Muscle of leg (tissue), 11 donors: ENCODE results near the gene CR1. TPM values are rescaled to one million over a fixed set of nuclear protein-coding genes. Genes with fewer than 3 reads are reported as not detected.
"Not testable (repeated sequence)": the region's sequence is repeated elsewhere in the genome, so short reads cannot be mapped to it uniquely, and the experiment has no call there.

Experiments used
- DNase-seq: peaks from one replicate; pipeline ENCODE4 v3.0.0; 2013
- H3K27ac ChIP-seq: one replicate; pipeline ENCODE4 v1.5.1; 2013; ENCODE audit warnings: mild to moderate bottlenecking, low read length, control low read depth
- H3K27me3 ChIP-seq: one replicate; pipeline ENCODE4 v1.6.1; 2013; ENCODE audit warnings: low read length; ENCODE audit not compliant: control insufficient read depth, insufficient read depth
- H3K36me3 ChIP-seq: one replicate; pipeline ENCODE4 v1.6.1; 2013; ENCODE audit warnings: low read length; ENCODE audit not compliant: control insufficient read depth, insufficient read depth
- H3K4me1 ChIP-seq: one replicate; pipeline ENCODE4 v1.6.1; 2013; ENCODE audit warnings: low read length; ENCODE audit not compliant: control insufficient read depth, insufficient read depth
- H3K4me3 ChIP-seq: one replicate; pipeline ENCODE4 v1.5.1; 2013; ENCODE audit warnings: low read length, control low read depth
- H3K9me3 ChIP-seq: replicated peaks from 2 replicates; pipeline ENCODE4 v1.6.1; 2013; ENCODE audit warnings: low read depth, low read length; ENCODE audit not compliant: control insufficient read depth
- WGBS: methylation state at CpG from one replicate; pipeline ENCODE4 v1.1.5; 2013; ENCODE audit warnings: missing lambda C conversion rate; ENCODE audit not compliant: insufficient coverage; 5-methylcytosine and 5-hydroxymethylcytosine counted together
- polyA plus RNA-seq, 8 donors: library from polyadenylated mRNA; unstranded; fragments of 120-200 nt; gene quantifications; one replicate each; pipeline versions ENCODE4 v1.2.1 to v1.2.3, GENCODE V29; 2013; ENCODE audit warnings: inconsistent platforms in 1 of 8, low replicate concordance in 1 of 8; ENCODE audit not compliant: insufficient read length in 8 of 8, insufficient read depth in 1 of 8
- total RNA-seq: library from RNA; stranded (reverse); fragments of 120-200 nt; gene quantifications from one replicate; pipeline ENCODE4 v1.2.4, GENCODE V29; 2013

Gene CR1
- total and polyA plus RNA-seq, 9 donors, result 0.50 to 1.6 (median 0.96) TPM

- Histone ChIP-seq H3K36me3 (no peaks in the 10 kb centered on the region), H3K9me3 (no peaks in the 10 kb centered on the region), H3K27me3 (peaks cover 22% of the 10 kb centered on the region), H3K27ac (no peak overlapping the region), H3K4me1 (peaks cover 6% of the 10 kb centered on the region), H3K4me3 (no peak overlapping the region)
- no peak for DNase-seq
- WGBS, result 15% methylated on average over 4 of the region's 5 CpGs
Observed at GRCh38 chr1:207649210-207649753, 153.3 kb downstream of the CR1 start.

GRCh38 chr1:207649865-207650580, 154.1 kb downstream of the CR1 start:
- peaks cover 17% of the 10 kb centered on the region for H3K27me3 ChIP-seq
- no peak overlapping the region for H3K4me3 ChIP-seq
- H3K9me3 ChIP-seq, result no peaks in the 10 kb centered on the region
- DNase-seq, result no peak
- WGBS, result 60% methylated on average over 3 of the region's 4 CpGs
- H3K4me1 ChIP-seq, result peaks cover 6% of the 10 kb centered on the region
- no peak overlapping the region for H3K27ac ChIP-seq
- H3K36me3 ChIP-seq, result no peaks in the 10 kb centered on the region

- WGBS, result no CpG with 5 or more reads among the region's 1 CpG
- H3K4me1 ChIP-seq, result no peaks in the 10 kb centered on the region
- H3K9me3 ChIP-seq, result no peaks in the 10 kb centered on the region
- no peak overlapping the region for H3K4me3 ChIP-seq
- peaks cover 7% of the 10 kb centered on the region for H3K27me3 ChIP-seq
- no peak for DNase-seq
- H3K27ac ChIP-seq, result no peak overlapping the region
- no peaks in the 10 kb centered on the region for H3K36me3 ChIP-seq
Observed at GRCh38 chr1:207651583-207651982, 155.6 kb downstream of the CR1 start.

- no peak overlapping the region for H3K4me3 ChIP-seq
- DNase-seq, result no peak
- WGBS, result no CpG with 5 or more reads among the region's 2 CpGs
- H3K27me3 ChIP-seq, result peaks cover 2% of the 10 kb centered on the region
- H3K36me3 ChIP-seq, result no peaks in the 10 kb centered on the region
- no peak overlapping the region for H3K27ac ChIP-seq
- no peaks in the 10 kb centered on the region for H3K9me3 ChIP-seq
- no peaks in the 10 kb centered on the region for H3K4me1 ChIP-seq
Observed at GRCh38 chr1:207654320-207654719, 158.4 kb downstream of the CR1 start.

- Histone ChIP-seq H3K4me3 (no peak overlapping the region), H3K9me3 (no peaks in the 10 kb centered on the region), H3K4me1 (no peaks in the 10 kb centered on the region), H3K36me3 (no peaks in the 10 kb centered on the region), H3K27me3 (peaks cover 2% of the 10 kb centered on the region), H3K27ac (no peak overlapping the region)
- WGBS, result 82% methylated on average over 6 of the region's 7 CpGs
- DNase-seq, result no peak
Observed at GRCh38 chr1:207658408-207658807, 162.5 kb downstream of the CR1 start.

- 84% methylated on average over 9 of the region's 9 CpGs for WGBS
- no peak for DNase-seq
- H3K9me3 ChIP-seq, result no peaks in the 10 kb centered on the region
- H3K27ac ChIP-seq, result no peak overlapping the region
- no peak overlapping the region for H3K4me3 ChIP-seq
- H3K4me1 ChIP-seq, result no peaks in the 10 kb centered on the region
- no peaks in the 10 kb centered on the region for H3K36me3 ChIP-seq
- peaks cover 2% of the 10 kb centered on the region for H3K27me3 ChIP-seq
Observed at GRCh38 chr1:207658904-207659485, 163.0 kb downstream of the CR1 start.

GRCh38 chr1:207659545-207660153, 163.7 kb downstream of the CR1 start:
- H3K9me3 ChIP-seq, result no peaks in the 10 kb centered on the region
- 58% methylated on average over 7 of the region's 10 CpGs for WGBS

GRCh38 chr1:207661420-207661819, 165.5 kb downstream of the CR1 start:
- not testable (repeated sequence) for DNase-seq, H3K9me3 ChIP-seq, H3K27me3 ChIP-seq, H3K27ac ChIP-seq, H3K36me3 ChIP-seq, H3K4me3 ChIP-seq, H3K4me1 ChIP-seq
- WGBS, result no CpG with 5 or more reads among the region's 2 CpGs

More at GRCh38 chr1:207659545-207660153, 163.7 kb downstream of the CR1 start:
- Histone ChIP-seq H3K4me1 (no peaks in the 10 kb centered on the region), H3K36me3 (no peaks in the 10 kb centered on the region), H3K4me3 (no peak overlapping the region), H3K27ac (no peak overlapping the region), H3K27me3 (peaks cover 2% of the 10 kb centered on the region)
- DNase-seq, result no peak

GRCh38 chr1:207666342-207666741, 170.4 kb downstream of the CR1 start:
- Histone ChIP-seq H3K9me3 (no peaks in the 10 kb centered on the region), H3K27me3 (peaks cover 23% of the 10 kb centered on the region), H3K36me3 (no peaks in the 10 kb centered on the region), H3K4me1 (no peaks in the 10 kb centered on the region), H3K27ac (no peak overlapping the region), H3K4me3 (no peak overlapping the region)
- no peak for DNase-seq
- WGBS, result no CpG with 5 or more reads among the region's 1 CpG

- H3K36me3 ChIP-seq, result no peaks in the 10 kb centered on the region
- no peak for DNase-seq
- H3K27ac ChIP-seq, result no peak overlapping the region
- H3K4me3 ChIP-seq, result no peak overlapping the region
- H3K4me1 ChIP-seq, result no peaks in the 10 kb centered on the region
- under 1% methylated on average over 36 of the region's 44 CpGs for WGBS
- H3K9me3 ChIP-seq, result no peaks in the 10 kb centered on the region
- H3K27me3 ChIP-seq, result peaks cover 27% of the 10 kb centered on the region
Observed at GRCh38 chr1:207669528-207670009, 173.6 kb downstream of the CR1 start.
